ENCODE data around the gene UBXN1.
"Not testable (repeated sequence)": the region's sequence is repeated elsewhere in the genome, so short reads cannot be mapped to it uniquely, and the experiment has no call there.

The UBXN1 gene

DNA sequence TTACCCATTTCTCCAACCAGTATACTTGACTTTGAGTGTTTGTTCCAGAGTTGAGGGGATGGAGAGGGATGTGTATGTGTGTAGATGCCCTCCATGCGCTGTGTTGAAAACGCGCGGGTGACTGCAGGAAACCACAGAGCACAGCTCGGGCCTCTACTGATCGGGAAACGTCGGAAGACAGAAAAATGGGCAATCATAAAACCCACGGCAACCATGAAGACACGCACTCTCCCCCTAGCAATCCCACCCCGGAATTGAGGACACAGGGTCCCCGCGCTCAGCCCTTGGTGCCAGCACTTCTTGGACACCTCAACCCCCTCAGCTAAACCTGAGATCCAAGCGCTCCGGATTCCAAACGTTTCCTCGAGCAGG is 7.7 kb downstream of the UBXN1 start:
- no peak for DNase-seq

GRCh38 chr11:62669420-62670161 is 9.3 kb downstream of the UBXN1 start:
- DNase-seq = no peak

- DNase-seq = no peak
Observed at GRCh38 chr11:62667460-62667859, 11.4 kb downstream of the UBXN1 start.

GRCh38 chr11:62666259-62666926 is 12.5 kb downstream of the UBXN1 start:
- DNase-seq = no peak

- peak; percentile 57 for DNase-seq
Observed at GRCh38 chr11:62665599-62666258, 13.1 kb downstream of the UBXN1 start.

- peak; percentile 95 for DNase-seq
Observed at GRCh38 chr11:62665075-62665598, 13.7 kb downstream of the UBXN1 start, which contains the start of the genes C11orf98 and CSKMT. Gene C11orf98 (minus strand): TSS chr11:62665210. CDS start chr11:62665169, 41 bp downstream. Gene CSKMT (plus strand): TSS chr11:62665312. CDS start chr11:62665880, 568 bp downstream.

DNA sequence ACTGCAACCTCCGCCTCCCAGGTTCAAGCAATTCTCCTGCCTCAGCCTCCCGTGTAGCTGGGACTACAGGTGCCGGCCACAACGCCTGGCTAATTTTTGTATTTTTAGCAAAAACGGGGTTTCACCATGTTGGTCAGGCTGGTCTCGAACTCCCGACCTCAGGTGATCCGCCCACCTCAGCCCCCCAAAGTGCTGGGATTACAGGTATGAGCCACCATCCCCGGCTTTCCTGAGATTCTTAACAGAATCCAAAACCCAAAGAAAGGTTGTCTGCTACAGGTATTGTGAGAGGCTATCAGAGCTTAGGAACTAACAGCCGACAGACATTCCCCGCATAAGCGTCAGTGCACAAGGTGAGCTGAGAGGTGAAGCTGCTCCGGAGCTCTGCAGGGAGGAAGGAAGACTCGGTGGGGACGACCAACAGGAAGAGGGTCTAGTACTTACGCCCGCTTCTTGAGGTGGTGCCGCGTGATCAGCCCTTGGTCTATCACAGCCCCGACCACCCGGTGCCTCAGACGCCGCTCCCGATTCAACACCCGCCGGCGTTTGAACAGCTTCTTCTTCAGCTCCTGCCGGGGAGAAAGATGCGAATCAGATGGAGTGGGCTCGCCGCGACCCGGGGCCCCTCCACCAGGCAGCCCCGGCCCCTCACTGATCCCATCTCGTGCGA is 14.3 kb downstream of the UBXN1 start:
- DNase-seq = peak; percentile 46

DNA sequence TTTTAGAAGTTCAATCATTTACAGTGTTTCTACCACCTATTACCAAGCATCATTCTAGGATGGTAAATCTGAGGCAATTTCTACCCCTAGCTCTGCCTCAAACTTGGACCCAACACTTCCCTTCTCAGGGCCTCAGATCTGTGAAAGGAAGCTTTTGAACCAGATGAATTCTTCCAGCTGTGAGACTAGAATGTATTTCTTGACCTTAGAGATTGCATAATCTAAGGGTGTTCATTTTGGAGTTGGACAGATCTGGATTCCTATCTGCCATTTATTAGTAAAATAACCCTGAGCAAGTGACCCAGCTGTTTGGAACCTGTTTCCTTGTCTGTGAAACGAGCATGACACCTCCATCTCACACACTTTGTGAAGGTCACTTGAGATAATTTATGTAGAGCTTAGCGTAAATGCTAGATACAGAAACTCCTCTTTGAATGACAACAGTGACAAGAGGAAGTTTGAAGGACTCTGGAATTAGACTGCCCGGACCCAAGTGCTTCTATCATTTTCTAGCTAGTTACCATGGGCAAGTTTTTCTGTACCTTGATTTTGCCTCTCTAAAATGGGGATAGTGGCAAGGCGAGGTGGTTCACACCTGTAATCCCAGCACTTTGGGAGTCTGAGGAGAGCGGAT is 22.0 kb downstream of the UBXN1 start:
- no peak for DNase-seq

- no peak for DNase-seq
Observed at GRCh38 chr11:62654297-62654696, 24.6 kb downstream of the UBXN1 start.

- DNase-seq = no peak
Observed at GRCh38 chr11:62652161-62653006, 26.5 kb downstream of the UBXN1 start.

- DNase-seq = not testable (repeated sequence)
Observed at GRCh38 chr11:62650283-62650682, 28.6 kb downstream of the UBXN1 start.

DNA sequence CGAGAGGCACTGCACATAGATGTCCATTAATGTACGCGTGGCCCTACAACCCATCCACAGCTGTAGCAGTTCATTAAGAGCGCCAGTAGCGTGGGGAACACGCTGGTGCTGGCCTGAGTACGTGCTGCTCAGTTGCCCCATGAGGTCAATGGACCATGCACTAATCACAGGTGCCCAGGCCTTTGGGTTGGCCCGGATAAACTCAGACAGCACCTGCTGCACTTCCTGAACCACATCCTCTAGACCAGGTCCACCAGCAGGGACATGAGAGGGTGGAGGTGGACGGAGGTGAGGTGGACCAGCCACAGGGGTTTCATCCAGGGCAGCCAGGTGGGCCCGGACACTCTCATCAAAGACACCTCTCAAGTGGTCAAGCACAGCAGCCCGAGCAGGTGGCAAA is 29.4 kb downstream of the UBXN1 start:
- DNase-seq = no peak

DNA sequence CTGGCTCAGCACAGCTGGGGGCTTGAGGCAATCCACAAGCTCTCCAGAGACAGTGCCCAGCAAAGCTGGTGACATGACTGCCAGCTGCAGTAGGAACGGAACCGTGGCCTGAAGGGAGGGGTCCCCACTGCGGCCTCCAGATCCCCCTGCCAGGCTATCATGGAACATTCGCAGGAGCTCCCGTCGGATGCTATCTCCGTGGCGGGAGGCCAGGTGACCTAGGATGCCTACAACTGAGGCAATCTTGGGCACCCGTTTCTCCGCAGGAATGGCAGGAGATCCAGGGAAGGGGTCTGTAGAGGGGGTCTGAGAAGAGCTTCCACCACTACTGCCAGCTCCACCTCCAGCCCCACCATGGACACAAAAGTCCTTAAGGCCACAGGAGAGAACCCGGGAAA is 29.9 kb downstream of the UBXN1 start:
- DNase-seq = no peak

- DNase-seq = no peak
Observed at GRCh38 chr11:62648185-62648966, 30.5 kb downstream of the UBXN1 start.

DNA sequence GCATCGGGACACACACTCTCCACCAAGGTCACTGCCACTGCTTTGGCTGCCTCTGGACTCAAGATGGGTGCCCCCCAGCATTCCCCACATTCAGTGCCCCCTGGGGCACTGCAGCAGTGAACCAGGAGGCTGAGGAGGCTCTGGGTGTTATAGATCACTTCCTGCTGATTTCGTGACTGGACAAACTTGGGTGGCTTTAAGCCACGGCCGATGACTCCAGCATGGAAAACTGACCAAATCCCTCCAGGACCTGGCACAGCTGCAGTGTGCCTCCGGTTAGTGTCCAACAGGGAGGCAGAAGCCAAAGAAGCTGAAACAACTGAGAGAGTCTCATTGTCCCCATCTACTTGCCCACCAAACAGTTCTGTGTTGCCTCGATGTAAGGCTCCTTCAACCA is 31.3 kb downstream of the UBXN1 start:
- no peak for DNase-seq

DNA sequence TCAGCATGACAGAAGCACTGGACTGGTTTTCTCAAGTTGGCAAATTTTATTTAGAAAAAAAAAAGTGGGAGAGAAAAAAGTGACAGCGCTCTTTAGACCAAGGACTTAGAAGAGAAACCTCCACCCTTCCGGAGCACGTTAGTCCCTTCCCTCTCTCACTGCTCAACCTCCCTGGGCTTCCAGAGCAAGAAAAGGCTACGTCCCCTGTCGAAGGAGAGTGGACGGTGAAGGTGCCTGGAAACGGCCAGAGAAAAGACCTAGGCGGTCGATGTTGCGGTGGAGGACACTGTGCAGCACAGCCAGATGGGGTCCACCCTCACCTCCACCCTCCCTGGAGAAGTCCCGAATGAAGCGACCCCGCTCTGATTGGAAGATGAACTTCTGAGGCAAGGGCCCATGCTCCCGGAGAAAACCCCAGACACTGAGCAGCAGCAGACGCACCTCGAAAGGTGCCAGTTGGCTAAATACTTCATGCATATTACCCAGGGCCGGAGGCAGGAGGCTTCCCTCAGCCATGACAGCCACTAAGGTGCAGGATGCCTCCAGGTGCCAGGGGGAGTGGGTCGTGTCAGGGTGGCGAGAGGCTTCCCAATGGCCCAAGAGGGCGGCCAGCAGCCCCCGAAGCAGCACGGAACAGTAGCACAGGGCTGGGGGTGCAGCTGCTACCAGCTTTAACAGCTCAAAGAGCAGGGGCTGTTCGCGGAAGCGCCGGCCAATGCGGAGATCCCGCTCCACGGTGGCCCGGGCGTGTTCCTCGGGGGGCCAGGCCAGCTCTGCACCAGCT is 31.9 kb downstream of the UBXN1 start:
- no peak for DNase-seq

DNA sequence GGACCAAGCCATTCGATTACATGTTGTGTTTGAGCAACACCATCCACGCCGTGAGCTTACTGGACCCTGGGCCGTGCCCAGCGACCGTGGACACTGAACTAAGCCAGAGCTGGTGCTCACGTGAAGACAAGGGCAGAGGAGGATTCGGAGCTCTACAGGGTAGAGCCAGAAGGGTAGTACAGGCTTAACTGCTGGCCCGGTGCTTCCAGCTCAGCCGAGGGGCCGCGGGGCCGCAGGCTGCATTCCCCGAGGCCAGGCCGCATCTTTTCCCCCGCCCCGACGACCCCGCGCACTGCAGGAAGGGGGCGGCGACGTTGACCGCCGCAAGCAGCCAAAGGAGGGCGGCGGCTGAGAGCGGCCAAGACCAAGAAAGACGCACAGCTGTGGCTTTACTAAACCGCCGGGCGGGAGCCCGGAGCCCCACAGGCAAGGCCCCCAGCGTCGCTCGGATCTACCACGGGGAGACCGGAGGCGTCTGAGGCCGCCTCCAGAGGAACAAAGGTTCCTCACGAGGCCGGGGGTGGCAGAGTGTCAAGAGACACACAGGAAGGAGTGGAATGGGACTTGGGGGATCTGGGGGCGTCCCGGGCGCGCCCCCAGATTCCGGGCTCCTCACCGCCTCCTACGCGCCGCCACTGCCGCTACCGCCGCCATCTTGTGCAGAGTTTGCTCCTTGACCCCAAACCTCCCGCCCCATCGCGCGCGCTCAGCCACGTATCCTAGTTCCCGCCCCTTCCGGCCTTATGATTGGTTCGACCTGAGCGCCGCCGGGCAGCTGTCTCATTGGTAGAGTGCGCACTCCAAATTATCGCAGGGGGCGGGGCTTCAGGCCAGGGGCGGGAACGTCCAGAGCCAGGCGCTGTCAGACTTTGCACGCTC is 32.7 kb downstream of the UBXN1 start, which contains the start of gene GANAB:
TSS of gene GANAB (minus strand) at position 668 of the 879 bp plus-strand sequence. CDS start at position 654, 14 bp downstream.
- DNase-seq = peak; percentile 99

DNA sequence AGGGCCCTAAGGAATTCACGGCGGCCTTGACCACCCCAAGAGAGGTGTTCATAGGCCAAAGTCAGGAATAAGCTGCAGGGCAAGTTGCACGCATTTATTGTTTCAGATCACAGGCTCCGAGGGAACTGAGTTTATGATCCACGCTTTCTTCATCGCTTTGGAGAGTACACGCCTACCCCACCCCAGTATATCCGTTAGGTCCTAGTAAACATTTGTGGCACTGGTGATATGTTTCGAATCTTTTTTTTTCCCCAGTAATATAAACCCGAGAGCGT is 33.3 kb downstream of the UBXN1 start:
- no peak for DNase-seq

DNA sequence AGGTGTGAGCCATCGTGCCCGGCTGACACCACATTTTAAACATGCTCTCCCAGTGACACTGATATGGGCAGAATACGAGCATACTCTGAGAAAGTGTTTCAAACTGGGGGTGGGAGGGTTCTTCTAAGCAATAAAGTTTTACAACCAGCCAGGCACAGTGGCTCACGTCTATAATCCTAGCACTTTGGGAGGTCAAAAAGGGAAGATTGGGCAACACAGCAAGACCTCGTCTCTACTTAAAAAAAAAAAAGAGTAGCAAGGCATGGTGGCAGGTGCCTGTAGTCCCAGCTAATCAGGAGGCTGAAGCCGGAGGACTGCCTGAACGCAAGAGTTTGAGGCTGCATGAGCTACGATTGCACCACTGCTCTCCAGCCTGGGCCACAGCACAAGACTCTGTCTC is 34.7 kb downstream of the UBXN1 start:
- no peak for DNase-seq

Data from activated CD4-positive, alpha-beta T cell treated with anti-CD3 and anti-CD28 coated beads, Interleukin-2, amount 50 U/mL, for 1 hour (primary cell).